H1 (cell line): ENCODE results near the gene CANT1. TPM values are rescaled to one million over a fixed set of nuclear protein-coding genes. Genes with fewer than 3 reads are reported as not detected.

Experiments
- CHD7 ChIP-seq: fragments of 300-600 bp; sonication (generic); IDR thresholded peaks from 2 replicates; pipeline ENCODE4 v1.7.1; 2012; ENCODE audit warnings: low read length, moderate library complexity, mild to moderate bottlenecking, inconsistent platforms; ENCODE audit not compliant: insufficient replicate concordance
- CTBP2 ChIP-seq: IDR thresholded peaks from 2 replicates; pipeline ENCODE4 v1.7.0; 2011; ENCODE audit warnings: borderline replicate concordance, mild to moderate bottlenecking, moderate library complexity, mixed read lengths, low read length; ENCODE audit not compliant: insufficient read depth, insufficient read length
- EGR1 ChIP-seq: IDR thresholded peaks from 2 replicates; pipeline ENCODE4 v1.6.1; 2011; ENCODE audit warnings: low read depth, low read length, borderline replicate concordance
- HDAC2 ChIP-seq, 2 experiments: fragments of 300-600 bp in 1 of 2; sonication (generic) in 1 of 2; IDR thresholded peaks; 2 replicates each; pipeline ENCODE4 v1.6.1; 2011 to 2012; ENCODE audit warnings: low read depth in 2 of 2, low read length in 2 of 2, mild to moderate bottlenecking in 2 of 2, moderate library complexity in 2 of 2, borderline replicate concordance in 1 of 2, inconsistent platforms in 1 of 2
- JUND ChIP-seq: IDR thresholded peaks from 2 replicates; pipeline ENCODE4 v1.6.1; 2011; ENCODE audit warnings: mild to moderate bottlenecking, improper control_type of control experiment, low read length
- MAFK ChIP-seq: IDR thresholded peaks from 2 replicates; pipeline ENCODE4 v1.6.1; 2012; ENCODE audit warnings: low read depth, mild to moderate bottlenecking, improper control_type of control experiment, low read length
- NANOG ChIP-seq: IDR thresholded peaks from 2 replicates; pipeline ENCODE4 v1.6.1; 2011; ENCODE audit warnings: low read length, low read depth, mild to moderate bottlenecking, inconsistent platforms; ENCODE audit not compliant: insufficient read depth, poor library complexity, severe bottlenecking
- TEAD4 ChIP-seq: IDR thresholded peaks from 2 replicates; pipeline ENCODE4 v1.6.1; 2012; ENCODE audit warnings: low read depth, low read length, inconsistent platforms, mixed read lengths
- USF2 ChIP-seq: IDR thresholded peaks from 2 replicates; pipeline ENCODE4 v1.6.1; 2011; ENCODE audit warnings: low read length, improper control_type of control experiment
- polyA plus RNA-seq, 7 experiments: library from polyadenylated mRNA; depleted of rRNA in 3 of 7; stranded (reverse) in 5 of 7; unstranded in 2 of 7; fragments of >200 nt in 5 of 7; fragments of 200-250 nt in 2 of 7; gene quantifications; 1 replicate in 5 of 7; 2 replicates in 1 of 7; 4 replicates in 1 of 7; pipeline versions ENCODE4 v1.2.1 to v1.2.3, GENCODE V29; 2011 to 2013; ENCODE audit warnings: missing spikeins in 2 of 7, mixed read lengths in 2 of 7
- total RNA-seq: library from RNA; stranded (reverse); fragmentation: NEBNext Ultra II Directional; extraction: Animal tissue kit (Norgen Biotek cat#: 25700); gene quantifications from 2 replicates; pipeline ENCODE4 v1.2.1, GENCODE V29; 2021

CANT1 gene
- total and polyA plus RNA-seq, 2 of the 8 experiments (the other 6 are each of a cell fraction or from before 2014, with no cell fraction given), result 23.0 to 32.6 TPM

GRCh38 chr17:79027274-79027924 is 17.8 kb upstream of the CANT1 start (continued):
- no peak for TF ChIP-seq CHD7
- TF ChIP-seq EGR1, result no peak
- no peak for TF ChIP-seq TEAD4
- no peak for TF ChIP-seq JUND
- TF ChIP-seq CTBP2, result no peak
- TF ChIP-seq NANOG, result no peak
- TF ChIP-seq HDAC2 (IDR thresholded peaks at IDR 0.05; ENCODE audit: borderline replicate concordance in 1 of 2, low read depth in 2 of 2, low read length in 2 of 2), result no peak
- no peak for TF ChIP-seq MAFK
- no peak for TF ChIP-seq USF2
- TF ChIP-seq, all 59 proteins: peak for 0
